Keratinocyte (primary cell): ENCODE results near the gene SMU1. TPM values are rescaled to one million over a fixed set of nuclear protein-coding genes. Genes with fewer than 3 reads are reported as not detected.

Source experiments
- DNase-seq: peaks from one replicate; pipeline ENCODE4 v3.0.0-alpha.2; 2011; ENCODE audit warnings: low read depth, missing footprints, low spot score
- FAIRE-seq: peaks from 2 replicates; lab custom pipeline; 2011; peaks lifted over from hg19 to GRCh38; lab: Jason Lieb, UNC
- H2AFZ ChIP-seq: 2 replicates; pipeline ENCODE4 v1.6.0; 2012; ENCODE audit warnings: low read length, control low read depth, inconsistent platforms; ENCODE audit not compliant: control insufficient read depth
- H3K27ac ChIP-seq: 2 replicates; pipeline ENCODE4 v1.5.1; 2011; ENCODE audit warnings: low read length; ENCODE audit not compliant: control insufficient read depth, insufficient read depth
- H3K27me3 ChIP-seq: 3 replicates; pipeline ENCODE4 v1.6.0; 2011; ENCODE audit warnings: low read length; ENCODE audit not compliant: control insufficient read depth, insufficient read depth; ENCODE audit errors: extremely low read depth
- H3K36me3 ChIP-seq, 2 experiments: 2 replicates in 1 of 2; 3 replicates in 1 of 2; pipeline ENCODE4 v1.5.1; 2011; ENCODE audit warnings: low read length in 2 of 2, mild to moderate bottlenecking in 1 of 2; ENCODE audit not compliant: control insufficient read depth in 2 of 2, insufficient read depth in 2 of 2; ENCODE audit errors: extremely low read depth in 1 of 2
- H3K4me1 ChIP-seq: 3 replicates; pipeline ENCODE4 v1.5.1; 2011; ENCODE audit warnings: low read length; ENCODE audit not compliant: control insufficient read depth, insufficient read depth; ENCODE audit errors: extremely low read depth
- H3K4me2 ChIP-seq: 3 replicates; pipeline ENCODE4 v1.6.0; 2011; ENCODE audit warnings: low read depth, low read length; ENCODE audit not compliant: control insufficient read depth, insufficient read depth; ENCODE audit errors: extremely low read depth
- H3K4me3 ChIP-seq, 3 experiments: fragments of 200-600 bp in 1 of 3; sonication (generic) in 1 of 3; 2 replicates in 2 of 3; 3 replicates in 1 of 3; pipeline ENCODE4 v1.5.1; 2011 to 2016; ENCODE audit warnings: low read length in 3 of 3, mild to moderate bottlenecking in 3 of 3, control low read depth in 2 of 3, inconsistent platforms in 1 of 3, low read depth in 1 of 3, mixed read lengths in 1 of 3, mixed run types in 1 of 3, moderate library complexity in 1 of 3; ENCODE audit not compliant: control insufficient read depth in 2 of 3, insufficient read depth in 2 of 3; ENCODE audit errors: extremely low read depth in 1 of 3
- H3K79me2 ChIP-seq: 2 replicates; pipeline ENCODE4 v1.6.0; 2012; ENCODE audit warnings: low read length; ENCODE audit not compliant: control insufficient read depth, insufficient read depth
- H3K9ac ChIP-seq: 3 replicates; pipeline ENCODE4 v1.6.0; 2011; ENCODE audit warnings: low read length; ENCODE audit not compliant: control insufficient read depth, insufficient read depth; ENCODE audit errors: extremely low read depth
- H3K9me1 ChIP-seq: 3 replicates; pipeline ENCODE4 v1.6.0; 2011; ENCODE audit warnings: low read length; ENCODE audit not compliant: control insufficient read depth, insufficient read depth; ENCODE audit errors: extremely low read depth
- H3K9me3 ChIP-seq: 2 replicates; pipeline ENCODE4 v1.5.1; 2012; ENCODE audit warnings: low read depth, low read length; ENCODE audit not compliant: control insufficient read depth
- H4K20me1 ChIP-seq: 3 replicates; pipeline ENCODE4 v1.6.0; 2011; ENCODE audit warnings: low read length; ENCODE audit not compliant: control insufficient read depth, insufficient read depth; ENCODE audit errors: extremely low read depth
- CTCF ChIP-seq, 3 experiments: IDR thresholded peaks in 1 of 3; conservative IDR thresholded peaks in 1 of 3; optimal IDR thresholded peaks in 1 of 3; 2 replicates in 2 of 3; 3 replicates in 1 of 3; pipeline versions ENCODE3 to v1.5.1; 2011; ENCODE audit warnings: low read length in 3 of 3, mild to moderate bottlenecking in 3 of 3, moderate library complexity in 2 of 3, control low read depth in 1 of 3, inconsistent platforms in 1 of 3; ENCODE audit not compliant: insufficient read depth in 2 of 3; ENCODE audit errors: extremely low read depth in 1 of 3
- EZH2 ChIP-seq: IDR thresholded peaks from one replicate; pipeline ENCODE4 v1.6.1; 2012; ENCODE audit warnings: inconsistent platforms, mild to moderate bottlenecking, low read length, moderate library complexity
- dilution Hi-C: fragments of 300-500 bp; cut with MboI; formaldehyde crosslinking; loops from one replicate; pipeline ENCODE4 v1.7.0; 2020; ENCODE audit warnings: low sequenced_read_pairs; ENCODE audit not compliant: extremely low pct_ligation_motif_present
- polyA plus RNA-seq, 5 experiments: library from polyadenylated mRNA; depleted of rRNA in 3 of 5; stranded (reverse) in 3 of 5; stranded (forward) in 1 of 5; unstranded in 1 of 5; fragments of >200 nt; gene quantifications; 1 replicate in 1 of 5; 2 replicates in 3 of 5; 3 replicates in 1 of 5; pipeline versions ENCODE4 v1.2.1 to v1.2.3, GENCODE V29; 2011 to 2012; ENCODE audit warnings: missing spikeins in 2 of 5, low read depth in 1 of 5, low replicate concordance in 1 of 5

The SMU1 gene
- polyA plus RNA-seq, 1 donor (not counting 4 experiments of a cell fraction or from before 2014, with no cell fraction given) = 20.3 TPM

- Histone ChIP-seq H4K20me1 (no peaks in the 10 kb centered on the region), H3K4me1 (peaks cover 15% of the 10 kb centered on the region), H2AFZ (peak overlapping the region; percentile 35), H3K9ac (peak overlapping the region; percentile 75), H3K9me3 (no peaks in the 10 kb centered on the region), H3K9me1 (no peaks in the 10 kb centered on the region), H3K27me3 (no peaks in the 10 kb centered on the region), H3K4me3 (peak overlapping the region; percentile 35 to 69 (median 68)), H3K27ac (peak overlapping the region; percentile 96), H3K4me2 (peak overlapping the region; percentile 96), H3K36me3 (no peaks in the 10 kb centered on the region), H3K79me2 (peaks cover 2% of the 10 kb centered on the region)
- TF ChIP-seq EZH2 = no peak
- peak; percentile 56 to 81 (median 70) for TF ChIP-seq CTCF (optimal IDR thresholded peaks at IDR 0.05 in 1 of 3, IDR thresholded peaks at IDR 0.05 in 1 of 3, conservative IDR thresholded peaks at IDR 0.05 in 1 of 3; ENCODE audit: extremely low read depth in 1 of 3, insufficient read depth in 2 of 3, low read length in 3 of 3)
- no peak for DNase-seq
- FAIRE-seq = peak; percentile 56
- dilution Hi-C loops = no loop called here
Observed at GRCh38 chr9:33081128-33081851, 4.8 kb upstream of the SMU1 start.

GRCh38 chr9:33080534-33080933, 4.1 kb upstream of the SMU1 start:
- dilution Hi-C loops = no loop called here
- Histone ChIP-seq H3K4me2 (peak overlapping the region; percentile 96), H2AFZ (peak overlapping the region; percentile 25), H3K79me2 (peaks cover 10% of the 10 kb centered on the region), H3K36me3 (no peaks in the 10 kb centered on the region), H3K4me3 (peak overlapping the region; percentile 35 to 69 (median 68)), H3K4me1 (peaks cover 17% of the 10 kb centered on the region), H3K9me3 (no peaks in the 10 kb centered on the region), H3K9ac (peak overlapping the region; percentile 75), H3K9me1 (no peaks in the 10 kb centered on the region), H4K20me1 (no peaks in the 10 kb centered on the region), H3K27ac (peak overlapping the region; percentile 96), H3K27me3 (no peaks in the 10 kb centered on the region)
- FAIRE-seq (peak; percentile 89), DNase-seq (peak; percentile 77)
- TF ChIP-seq EZH2 = no peak
- no peak for TF ChIP-seq CTCF (optimal IDR thresholded peaks at IDR 0.05 in 1 of 3, IDR thresholded peaks at IDR 0.05 in 1 of 3, conservative IDR thresholded peaks at IDR 0.05 in 1 of 3; ENCODE audit: extremely low read depth in 1 of 3, insufficient read depth in 2 of 3, low read length in 3 of 3)
